WERI-Rb-1 (cell line): Measurements from ENCODE around the gene ITPR1.
"Not testable (repeated sequence)": the region's sequence is repeated elsewhere in the genome, so short reads cannot be mapped to it uniquely, and the experiment has no call there.

ENCODE experiments used
- DNase-seq: peaks from one replicate; pipeline ENCODE4 v3.0.0-alpha.2; 2020
- H3K27ac ChIP-seq: fragments of 250-450 bp; sonication (Bioruptor Pico); 2 replicates; pipeline ENCODE4 v1.5.1; 2020; ENCODE audit warnings: mild to moderate bottlenecking, moderate library complexity
- H3K27me3 ChIP-seq: fragments of 250-450 bp; sonication (Bioruptor Pico); 2 replicates; pipeline ENCODE4 v1.5.1; 2021; ENCODE audit warnings: mild to moderate bottlenecking, low read depth, moderate library complexity; ENCODE audit not compliant: insufficient read depth, severe bottlenecking
- H3K36me3 ChIP-seq: fragments of 250-450 bp; sonication (Bioruptor Pico); 2 replicates; pipeline ENCODE4 v1.5.1; 2020; ENCODE audit warnings: mild to moderate bottlenecking, moderate library complexity
- H3K4me3 ChIP-seq: 2 replicates; pipeline ENCODE4 v1.5.1; 2011; ENCODE audit warnings: low read depth, mild to moderate bottlenecking, control low read depth, low read length
- H3K9me3 ChIP-seq: fragments of 250-450 bp; sonication (Bioruptor Pico); 2 replicates; pipeline ENCODE4 v1.5.1; 2021; ENCODE audit warnings: mild to moderate bottlenecking, moderate library complexity; ENCODE audit not compliant: severe bottlenecking
- CTCF ChIP-seq: IDR thresholded peaks from 2 replicates; pipeline ENCODE4 v1.5.1; 2011; ENCODE audit warnings: low read depth, mild to moderate bottlenecking, control low read depth, inconsistent platforms, low read length

ITPR1 gene

GRCh38 chr3:4596612-4597011 is 103.5 kb downstream of the ITPR1 start:
- Histone ChIP-seq H3K27ac (no peak overlapping the region), H3K9me3 (no peaks in the 10 kb centered on the region), H3K4me3 (no peak overlapping the region), H3K27me3 (no peaks in the 10 kb centered on the region), H3K36me3 (no peaks in the 10 kb centered on the region)
- no peak for DNase-seq
- no peak for TF ChIP-seq CTCF

GRCh38 chr3:4597208-4597985 is 104.2 kb downstream of the ITPR1 start:
- no peak overlapping the region for H3K27ac ChIP-seq
- H3K9me3 ChIP-seq, result no peaks in the 10 kb centered on the region
- H3K4me3 ChIP-seq, result no peak overlapping the region
- no peaks in the 10 kb centered on the region for H3K27me3 ChIP-seq
- TF ChIP-seq CTCF, result no peak
- DNase-seq, result no peak
- no peaks in the 10 kb centered on the region for H3K36me3 ChIP-seq

DNA sequence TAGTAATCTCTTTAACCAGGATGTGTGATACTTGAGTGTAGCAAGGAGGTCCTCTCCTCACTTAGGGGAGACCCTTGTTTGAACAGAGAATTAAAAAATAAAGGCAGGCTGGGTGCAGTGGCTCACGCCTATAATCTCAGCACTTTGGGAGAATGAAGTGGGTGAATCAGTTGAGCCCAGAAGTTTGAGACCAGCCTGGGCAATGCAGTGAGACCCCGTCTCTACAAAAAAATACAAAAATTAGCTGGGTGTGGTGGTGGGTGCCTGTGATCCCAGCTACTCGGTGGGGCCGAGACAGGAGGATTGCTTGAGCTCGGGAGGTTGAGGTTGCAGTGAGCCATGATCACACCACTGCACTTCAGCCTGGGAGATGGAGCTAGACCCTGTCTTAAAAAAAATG is 105.1 kb downstream of the ITPR1 start:
- H3K27ac ChIP-seq, H3K36me3 ChIP-seq, DNase-seq, H3K27me3 ChIP-seq, H3K4me3 ChIP-seq, H3K9me3 ChIP-seq: not testable (repeated sequence)

GRCh38 chr3:4599612-4600011 is 106.5 kb downstream of the ITPR1 start:
- Histone ChIP-seq H3K27ac (no peak overlapping the region), H3K9me3 (no peaks in the 10 kb centered on the region), H3K36me3 (no peaks in the 10 kb centered on the region), H3K4me3 (no peak overlapping the region), H3K27me3 (no peaks in the 10 kb centered on the region)
- DNase-seq, result no peak
- TF ChIP-seq CTCF, result no peak

GRCh38 chr3:4600493-4600892 is 107.3 kb downstream of the ITPR1 start:
- H3K9me3 ChIP-seq, result no peaks in the 10 kb centered on the region
- no peak overlapping the region for H3K4me3 ChIP-seq
- no peak for TF ChIP-seq CTCF
- DNase-seq, result no peak
- no peaks in the 10 kb centered on the region for H3K27me3 ChIP-seq
- no peaks in the 10 kb centered on the region for H3K36me3 ChIP-seq
- H3K27ac ChIP-seq, result no peak overlapping the region

- no peak for DNase-seq
- Histone ChIP-seq H3K36me3 (no peaks in the 10 kb centered on the region), H3K9me3 (no peaks in the 10 kb centered on the region), H3K27ac (no peak overlapping the region), H3K27me3 (no peaks in the 10 kb centered on the region), H3K4me3 (no peak overlapping the region)
- TF ChIP-seq CTCF, result no peak
Measured at GRCh38 chr3:4601892-4602291, 108.7 kb downstream of the ITPR1 start.
